Activated CD8-positive, alpha-beta T cell treated with anti-CD3 and anti-CD28 coated beads for 36 hours (primary cell): ENCODE measurements around the gene DHX58. TPM values are rescaled to one million over a fixed set of nuclear protein-coding genes. Genes with fewer than 3 reads are reported as not detected.

ENCODE experiments used
- ATAC-seq: fragments of 200-7000 bp; cut with Tn5 transposase; one replicate; pipeline ENCODE4 v1.10.0; 2021; ENCODE audit warnings: mild to moderate bottlenecking, moderate library complexity
- CTCF ChIA-PET: fragments of 350-600 bp; sonication (Branson Sonifier 250); formaldehyde crosslinking; loops from one replicate; lab custom pipeline; 2021; ENCODE audit warnings: antibody characterized with exemption; lab: Charles Lee
- POLR2A ChIA-PET: fragments of 350-600 bp; sonication (Branson Sonifier 250); formaldehyde crosslinking; loops from one replicate; lab custom pipeline; 2021; ENCODE audit warnings: antibody characterized with exemption; lab: Charles Lee
- DNase-seq: peaks from one replicate; pipeline ENCODE4 v3.0.0-alpha.2; 2020
- H3K27ac Mint-ChIP-seq: one replicate; pipeline ENCODE4 v1.8.0; 2021; ENCODE audit warnings: mild to moderate bottlenecking, mixed read lengths
- H3K27me3 Mint-ChIP-seq: one replicate; pipeline ENCODE4 v1.8.0; 2021; ENCODE audit warnings: mixed read lengths
- H3K36me3 Mint-ChIP-seq: one replicate; pipeline ENCODE4 v1.8.0; 2021; ENCODE audit warnings: low read depth, mixed read lengths
- H3K4me1 Mint-ChIP-seq: one replicate; pipeline ENCODE4 v1.8.0; 2021; ENCODE audit warnings: low read depth, mixed read lengths
- H3K4me3 Mint-ChIP-seq: one replicate; pipeline ENCODE4 v1.8.0; 2021; ENCODE audit warnings: mild to moderate bottlenecking, moderate library complexity, mixed read lengths
- H3K9me3 Mint-ChIP-seq: one replicate; pipeline ENCODE4 v1.8.0; 2021; ENCODE audit warnings: mixed read lengths
- intact Hi-C: fragments of 100-400 bp; cut with micrococcal nuclease; formaldehyde crosslinking; loops from one replicate; pipeline ENCODE4 v1.10.0; 2022
- total RNA-seq, 2 experiments: library from RNA; stranded (reverse); gene quantifications; one replicate each; pipeline ENCODE4 v1.2.3, GENCODE V29; 2021
- TF ChIP-seq, protein P1 (sequence below): fragments of 200-600 bp; IDR thresholded peaks from one replicate; pipeline ENCODE4 v1.8.0; 2022; ENCODE audit warnings: antibody characterized with exemption, mild to moderate bottlenecking

The DHX58 gene
- total RNA-seq, 2 experiments from 2014 or later = 31.7 to 36.2 TPM

DNA sequence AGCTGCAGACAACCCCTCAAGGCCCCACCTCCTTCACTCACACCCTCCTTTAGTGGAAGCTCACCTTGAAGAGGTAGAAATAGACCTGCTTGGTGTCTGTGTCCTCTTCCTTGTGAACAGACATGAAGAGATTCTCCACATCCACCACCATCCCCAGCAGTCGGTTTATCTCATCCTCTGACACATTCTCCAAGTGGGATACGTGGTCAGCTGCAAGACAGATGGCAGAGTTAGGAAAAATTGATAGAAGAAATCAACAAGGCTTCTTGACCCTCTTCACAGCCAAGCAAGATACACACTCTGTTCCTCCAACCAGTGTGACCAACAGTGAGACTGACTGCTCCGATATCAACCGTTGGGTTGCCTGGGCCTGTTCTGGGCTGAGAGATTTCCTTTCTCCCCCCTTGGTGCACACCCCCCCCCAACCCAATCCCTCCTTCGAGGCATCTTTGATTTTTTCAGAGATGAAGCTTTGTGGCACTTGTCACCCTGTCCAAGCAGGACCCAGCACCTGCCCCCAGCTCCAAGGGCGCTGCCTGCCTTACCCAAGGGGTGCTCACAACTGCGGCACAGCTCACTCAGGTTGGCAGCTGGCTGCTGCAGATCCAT, 7.8 kb upstream of the DHX58 start:
- TF ChIP-seq, protein P1, sequence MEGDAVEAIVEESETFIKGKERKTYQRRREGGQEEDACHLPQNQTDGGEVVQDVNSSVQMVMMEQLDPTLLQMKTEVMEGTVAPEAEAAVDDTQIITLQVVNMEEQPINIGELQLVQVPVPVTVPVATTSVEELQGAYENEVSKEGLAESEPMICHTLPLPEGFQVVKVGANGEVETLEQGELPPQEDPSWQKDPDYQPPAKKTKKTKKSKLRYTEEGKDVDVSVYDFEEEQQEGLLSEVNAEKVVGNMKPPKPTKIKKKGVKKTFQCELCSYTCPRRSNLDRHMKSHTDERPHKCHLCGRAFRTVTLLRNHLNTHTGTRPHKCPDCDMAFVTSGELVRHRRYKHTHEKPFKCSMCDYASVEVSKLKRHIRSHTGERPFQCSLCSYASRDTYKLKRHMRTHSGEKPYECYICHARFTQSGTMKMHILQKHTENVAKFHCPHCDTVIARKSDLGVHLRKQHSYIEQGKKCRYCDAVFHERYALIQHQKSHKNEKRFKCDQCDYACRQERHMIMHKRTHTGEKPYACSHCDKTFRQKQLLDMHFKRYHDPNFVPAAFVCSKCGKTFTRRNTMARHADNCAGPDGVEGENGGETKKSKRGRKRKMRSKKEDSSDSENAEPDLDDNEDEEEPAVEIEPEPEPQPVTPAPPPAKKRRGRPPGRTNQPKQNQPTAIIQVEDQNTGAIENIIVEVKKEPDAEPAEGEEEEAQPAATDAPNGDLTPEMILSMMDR = no peak
- ChIA-PET CTCF (interaction anchor here (0.7 to 14.3 kb wide), 16 partner anchors 9 to 283 kb away, joined by 3 to 110 read pairs (median 5); partner anchors contain the start of genes DNAJC7, KCNH4, NKIRAS2 and ODAD4), POLR2A (interaction anchor here (0.5 to 3.9 kb wide), 13 partner anchors 12 to 428 kb away, joined by 3 to 24 read pairs (median 3); partner anchors contain the start of genes CNP and DNAJC7)
- peak overlapping the region; percentile 67 for H3K4me3 Mint-ChIP-seq
- no peaks in the 10 kb centered on the region for H3K27me3 Mint-ChIP-seq
- H3K36me3 Mint-ChIP-seq = peaks cover 32% of the 10 kb centered on the region
- peak overlapping the region; percentile 55 for H3K27ac Mint-ChIP-seq
- no peak for DNase-seq
- peak; percentile 1 for ATAC-seq
- intact Hi-C loops = no loop called here
- H3K4me1 Mint-ChIP-seq = peaks cover 30% of the 10 kb centered on the region
- no peaks in the 10 kb centered on the region for H3K9me3 Mint-ChIP-seq

DNA sequence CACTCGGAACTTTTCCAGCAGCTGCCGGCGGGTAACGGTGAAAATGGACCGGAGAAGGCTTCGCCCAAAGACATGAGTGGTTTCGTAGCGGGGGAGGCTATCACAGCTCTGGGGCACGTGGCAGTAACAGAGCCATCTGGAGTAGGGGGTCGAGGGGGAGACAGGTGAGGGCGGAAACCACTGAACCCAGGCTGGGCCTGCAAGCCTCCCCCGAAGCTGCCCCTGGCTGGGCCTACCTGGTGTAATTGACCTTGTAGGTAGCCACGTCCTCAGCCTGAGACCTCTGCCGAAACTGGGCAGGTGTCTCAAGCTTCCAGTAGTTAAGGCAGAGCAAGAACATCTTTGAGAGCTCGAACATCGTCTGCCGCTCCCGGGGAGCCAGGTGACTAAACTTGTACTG, 6.8 kb upstream of the DHX58 start:
- no peaks in the 10 kb centered on the region for H3K9me3 Mint-ChIP-seq
- peaks cover 39% of the 10 kb centered on the region for H3K36me3 Mint-ChIP-seq
- intact Hi-C loops = loop anchor here (5.0 kb wide), 1 partner anchor 157 kb away; no protein-coding TSS in a partner anchor
- peak overlapping the region; percentile 11 for H3K27ac Mint-ChIP-seq
- ChIA-PET CTCF (interaction anchor here (0.8 to 14.3 kb wide), 21 partner anchors 9 to 301 kb away, joined by 3 to 110 read pairs (median 5); partner anchors contain the start of genes DNAJC7, KCNH4, NKIRAS2 and ODAD4), POLR2A (interaction anchor here (0.6 to 2.5 kb wide), 3 partner anchors 34 to 83 kb away, joined by 3 to 13 read pairs (median 4); no protein-coding TSS in a partner anchor)
- H3K4me3 Mint-ChIP-seq = no peak overlapping the region
- no peak for DNase-seq
- no peaks in the 10 kb centered on the region for H3K27me3 Mint-ChIP-seq
- peaks cover 30% of the 10 kb centered on the region for H3K4me1 Mint-ChIP-seq
- ATAC-seq = no peak
- TF ChIP-seq, protein P1 = no peak

DNA sequence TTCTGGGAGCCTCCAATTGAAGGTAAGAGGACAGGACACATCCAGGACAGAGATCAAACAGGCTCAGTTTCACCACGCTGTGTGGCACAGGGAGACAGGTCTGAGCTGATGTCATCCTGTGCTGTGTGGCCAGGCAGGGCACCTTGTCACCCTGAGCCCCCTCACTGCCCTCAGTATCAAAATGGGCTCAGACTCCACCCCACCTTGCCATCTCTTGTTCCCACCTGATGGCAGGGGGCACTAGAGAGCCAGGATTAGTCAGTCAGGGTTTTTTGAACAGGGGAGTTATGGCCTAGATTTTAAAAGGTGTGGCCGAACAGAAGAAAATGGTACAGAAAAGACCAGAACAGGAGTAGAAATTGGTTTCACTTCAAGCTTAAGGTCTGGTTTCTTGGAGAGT, 6.0 kb upstream of the DHX58 start:
- H3K27ac Mint-ChIP-seq = no peak overlapping the region
- no peak overlapping the region for H3K4me3 Mint-ChIP-seq
- H3K36me3 Mint-ChIP-seq = peaks cover 43% of the 10 kb centered on the region
- ChIA-PET CTCF (interaction anchor here (0.8 to 14.3 kb wide), 23 partner anchors 9 to 302 kb away, joined by 3 to 110 read pairs (median 5); partner anchors contain the start of genes DNAJC7, KCNH4 and NKIRAS2), POLR2A (interaction anchor here (1.3 to 1.8 kb wide), 3 partner anchors 10 to 53 kb away, joined by 3 to 4 read pairs (median 3); no protein-coding TSS in a partner anchor)
- intact Hi-C loops = loop anchor here (5.0 kb wide), 1 partner anchor 156 kb away; no protein-coding TSS in a partner anchor
- H3K27me3 Mint-ChIP-seq = no peaks in the 10 kb centered on the region
- TF ChIP-seq, protein P1 = peak; percentile 63
- no peaks in the 10 kb centered on the region for H3K9me3 Mint-ChIP-seq
- ATAC-seq (peak; percentile 45), DNase-seq (peak; percentile 80)
- H3K4me1 Mint-ChIP-seq = peaks cover 30% of the 10 kb centered on the region

DNA sequence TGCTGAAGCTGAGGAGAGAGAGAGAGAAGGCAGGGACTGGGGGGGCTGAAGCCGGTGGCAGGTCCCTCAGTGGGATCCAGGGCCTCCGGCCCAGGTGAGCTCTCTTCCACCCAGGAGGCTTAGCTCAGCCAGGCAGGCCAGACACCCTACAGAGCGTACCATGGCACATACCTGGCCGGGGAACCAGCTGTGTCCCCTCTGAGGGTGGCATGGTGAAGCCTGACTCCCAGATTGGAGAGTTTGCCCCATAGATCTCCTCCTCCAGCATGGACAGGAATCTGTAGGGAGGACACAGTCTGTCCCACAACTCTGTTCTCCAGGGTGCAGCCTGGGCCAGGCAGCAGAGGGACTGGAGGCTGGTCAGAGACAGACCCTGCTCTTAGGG, 5.6 kb upstream of the DHX58 start:
- Mint-ChIP-seq H3K4me3 (no peak overlapping the region), H3K4me1 (peaks cover 30% of the 10 kb centered on the region)

More for the DNA sequence above, 5.6 kb upstream of the DHX58 start:
- ChIA-PET CTCF (interaction anchor here (0.7 to 14.3 kb wide), 21 partner anchors 8 to 187 kb away, joined by 3 to 110 read pairs (median 5); partner anchors contain the start of genes DNAJC7, KCNH4, NKIRAS2 and ODAD4), POLR2A (interaction anchor here (0.7 to 1.8 kb wide), 4 partner anchors 9 to 52 kb away, joined by 3 to 4 read pairs (median 3); no protein-coding TSS in a partner anchor)
- H3K36me3 Mint-ChIP-seq = peaks cover 46% of the 10 kb centered on the region
- H3K27ac Mint-ChIP-seq = no peak overlapping the region
- intact Hi-C loops = loop anchor here (5.0 kb wide), 1 partner anchor 156 kb away; no protein-coding TSS in a partner anchor
- DNase-seq = no peak
- no peak for ATAC-seq
- TF ChIP-seq, protein P1 = no peak
- no peaks in the 10 kb centered on the region for H3K27me3 Mint-ChIP-seq
- H3K9me3 Mint-ChIP-seq = no peaks in the 10 kb centered on the region
